GM19324 (cell line): ENCODE measurements around the gene QSER1.
"Not testable (repeated sequence)": the region's sequence is repeated elsewhere in the genome, so short reads cannot be mapped to it uniquely, and the experiment has no call there.

Experiments
- ATAC-seq: cut with Tn5 transposase; IDR thresholded peaks from one replicate; pipeline ENCODE4 v1.9.1; 2021; ENCODE audit warnings: mild to moderate bottlenecking, moderate library complexity; ENCODE audit not compliant: unreplicated experiment, low FRiP score

QSER1 gene

DNA sequence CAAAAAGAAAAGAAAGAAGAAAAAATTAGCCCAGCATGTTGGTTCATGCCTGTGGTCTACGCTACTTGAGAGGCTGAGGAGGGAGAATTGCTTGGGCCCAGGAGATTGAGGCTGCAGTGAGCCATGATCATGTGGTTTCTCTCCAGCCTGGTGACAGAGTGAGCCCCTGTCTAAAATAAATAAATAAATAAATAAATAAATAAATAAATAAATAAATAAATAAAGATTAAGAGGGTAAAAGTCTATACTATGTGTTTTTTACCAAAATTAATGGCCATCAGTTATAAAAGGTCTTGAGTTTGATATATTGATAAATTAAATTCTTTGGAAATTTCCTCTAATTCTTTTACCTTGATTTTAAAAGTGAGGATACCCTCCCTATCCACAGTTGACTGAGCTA, 97.9 kb downstream of the QSER1 start:
- ATAC-seq: no peak

DNA sequence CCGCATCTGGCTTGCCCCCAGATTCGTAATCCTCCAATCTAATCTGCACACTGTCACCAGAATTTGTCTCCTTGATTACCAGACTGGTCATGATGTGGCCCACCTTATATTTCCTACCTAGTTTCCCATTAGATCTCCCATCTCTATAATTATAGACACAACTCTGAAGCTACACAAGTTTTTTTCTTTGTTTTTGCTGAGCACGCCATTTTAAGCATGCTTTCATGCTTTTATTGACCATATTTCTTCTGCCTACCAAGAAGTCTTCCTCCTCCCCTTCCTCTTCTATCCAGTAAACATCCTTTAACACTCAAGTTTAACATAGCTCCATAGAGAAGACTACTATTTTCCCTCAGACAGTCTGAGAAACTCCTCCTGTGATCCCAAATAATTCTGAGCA, 98.8 kb downstream of the QSER1 start:
- ATAC-seq: no peak

DNA sequence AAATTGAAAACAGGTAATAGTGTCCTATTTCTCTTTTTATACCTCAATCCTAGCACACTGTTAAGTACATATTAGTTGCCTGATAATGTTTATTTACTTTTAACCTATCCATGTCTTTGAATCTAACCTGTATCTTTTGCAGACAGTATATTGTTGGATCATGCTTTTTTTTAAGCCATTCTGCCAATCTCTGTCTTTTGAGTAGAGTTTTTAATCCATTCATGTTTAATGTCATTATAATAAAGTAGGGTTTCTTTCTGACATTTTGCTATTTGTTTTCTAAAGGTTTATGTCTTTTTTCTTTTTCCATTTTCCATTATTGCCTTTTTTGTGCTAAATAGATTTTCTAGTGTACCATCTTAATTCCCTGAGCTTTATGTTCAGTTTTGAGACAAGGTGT, 99.3 kb downstream of the QSER1 start:
- ATAC-seq: no peak

DNA sequence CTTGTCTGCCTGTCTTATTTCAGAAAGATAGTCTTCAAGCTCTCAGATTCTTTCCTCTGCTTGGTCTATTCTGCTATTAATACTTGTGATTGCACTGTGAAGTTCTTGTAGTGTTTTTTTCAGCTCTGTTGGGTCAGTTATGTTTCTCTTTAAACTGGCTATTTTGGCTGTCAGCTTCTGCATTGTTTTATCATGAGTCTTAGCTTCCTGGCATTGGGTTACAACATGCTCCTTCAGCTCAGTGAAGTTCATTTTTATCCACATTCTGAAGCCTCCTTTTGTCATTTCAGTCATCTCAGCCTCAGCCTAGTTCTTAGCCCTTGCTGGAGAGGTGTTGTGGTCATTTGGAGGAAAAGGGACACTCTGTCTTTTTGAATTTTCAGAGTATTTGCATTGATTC, 107.6 kb downstream of the QSER1 start:
- no peak for ATAC-seq

DNA sequence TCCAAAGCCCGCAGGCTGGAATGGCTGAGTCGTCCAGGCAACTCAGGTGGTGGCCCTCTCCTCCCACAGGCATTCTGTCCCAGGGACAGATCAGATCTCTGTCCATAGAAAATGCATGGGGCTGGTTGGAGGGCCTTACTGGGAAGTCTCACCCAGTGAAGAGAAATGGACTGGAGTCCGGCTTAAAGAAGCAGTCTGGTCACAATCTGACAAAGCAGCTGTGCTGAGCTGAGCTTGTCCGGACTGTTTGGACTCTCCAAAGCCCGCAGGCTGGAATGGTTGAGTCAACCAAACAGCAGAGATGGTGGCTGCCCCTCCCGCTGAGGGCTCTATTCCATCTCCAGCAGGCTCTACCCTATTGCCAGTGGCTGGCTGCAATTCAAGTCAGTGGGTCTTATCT, 108.7 kb downstream of the QSER1 start:
- ATAC-seq: no peak

DNA sequence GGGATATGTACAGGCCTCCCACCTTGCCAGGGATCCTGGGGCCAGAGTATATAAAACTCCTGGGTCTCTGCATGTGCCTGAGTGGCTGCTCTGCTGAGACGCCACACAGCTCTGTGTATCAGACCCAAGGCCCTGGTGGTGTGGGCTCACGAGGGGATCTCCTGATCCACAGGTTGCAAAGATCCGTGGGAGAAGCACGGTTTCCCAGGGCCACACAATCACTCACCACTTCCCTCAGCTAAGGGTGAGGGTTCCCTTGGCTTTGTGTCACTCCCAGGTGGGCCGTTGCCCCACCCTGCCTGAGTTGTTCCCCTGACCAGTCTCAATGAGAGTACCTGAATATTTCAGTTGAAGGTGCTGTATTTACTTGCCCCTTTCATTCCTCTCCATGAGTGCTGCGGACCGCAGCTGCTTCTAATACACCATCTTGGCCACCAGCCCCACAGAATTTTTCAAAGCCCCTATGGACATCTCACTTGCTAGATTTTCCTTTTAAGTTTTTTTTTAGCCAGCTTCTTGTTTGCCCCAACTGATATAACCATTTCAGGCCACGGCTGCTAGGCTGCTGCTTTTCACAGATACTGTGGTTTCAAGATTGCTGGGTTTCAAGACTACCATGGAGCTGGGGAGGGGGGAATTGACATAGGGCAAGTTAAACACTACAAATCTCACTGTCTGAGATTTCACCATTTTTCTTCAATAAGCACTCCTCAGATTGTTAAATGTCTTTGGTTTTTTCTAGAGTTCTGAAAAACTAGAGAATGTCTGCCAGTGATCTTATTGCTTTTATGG, 109.3 kb downstream of the QSER1 start:
- ATAC-seq: no peak

DNA sequence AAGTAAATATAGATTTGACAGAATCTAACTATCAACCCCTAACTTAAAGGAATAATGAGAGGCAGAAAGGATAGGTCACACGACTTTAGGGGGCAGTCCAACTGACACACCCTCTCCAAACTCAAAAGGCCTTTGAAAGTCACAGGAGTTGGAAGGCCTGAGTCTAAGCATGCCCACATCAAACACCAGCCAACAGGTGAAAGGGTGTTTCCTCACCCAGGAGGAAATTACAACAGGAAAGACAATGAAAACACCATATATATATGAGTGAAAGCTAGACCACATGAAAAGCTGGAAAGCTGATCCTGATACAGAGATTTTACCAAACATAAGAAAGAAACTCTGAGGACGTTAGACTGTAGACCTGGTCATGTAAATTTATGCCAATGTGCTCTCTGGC, 112.6 kb downstream of the QSER1 start:
- ATAC-seq: no peak

DNA sequence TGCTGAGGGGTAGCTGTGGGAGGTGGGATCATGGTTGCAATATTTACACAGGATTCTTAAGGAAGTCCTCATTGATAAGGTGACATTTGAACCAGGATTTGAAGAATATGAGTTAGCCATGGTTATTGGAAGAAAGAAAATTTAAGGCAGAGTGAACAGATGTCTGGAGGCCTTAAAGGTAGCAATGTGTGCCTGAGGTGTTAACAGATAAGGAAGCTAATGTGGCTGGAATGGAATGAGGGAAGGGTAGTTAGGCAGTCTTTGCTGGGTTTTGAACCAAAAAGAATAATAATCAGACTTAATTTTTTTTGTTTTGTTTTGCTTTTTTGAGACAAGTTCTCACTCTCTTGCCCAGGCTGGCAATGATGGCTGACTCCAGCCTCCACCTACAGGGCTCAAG, 113.4 kb downstream of the QSER1 start:
- ATAC-seq: no peak

DNA sequence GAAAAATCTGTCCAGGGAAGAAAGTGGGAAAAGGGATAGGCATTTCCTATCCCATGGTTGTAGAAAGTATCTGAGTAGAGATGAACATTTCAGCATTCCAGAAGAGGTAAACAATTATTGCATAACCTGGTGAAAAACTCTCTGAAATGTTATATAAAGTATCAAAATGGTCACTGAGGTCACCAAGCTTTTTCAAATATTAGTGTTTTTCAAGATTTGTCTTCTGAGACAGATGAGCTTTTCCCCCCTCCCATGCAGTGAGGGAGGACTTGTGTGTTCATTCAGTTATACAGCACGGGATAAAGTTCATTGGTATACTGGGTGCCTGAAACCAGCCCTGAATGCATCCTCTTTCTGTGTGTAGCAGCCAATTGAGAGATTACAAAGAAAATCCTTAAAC, 121.1 kb downstream of the QSER1 start:
- ATAC-seq: no peak

DNA sequence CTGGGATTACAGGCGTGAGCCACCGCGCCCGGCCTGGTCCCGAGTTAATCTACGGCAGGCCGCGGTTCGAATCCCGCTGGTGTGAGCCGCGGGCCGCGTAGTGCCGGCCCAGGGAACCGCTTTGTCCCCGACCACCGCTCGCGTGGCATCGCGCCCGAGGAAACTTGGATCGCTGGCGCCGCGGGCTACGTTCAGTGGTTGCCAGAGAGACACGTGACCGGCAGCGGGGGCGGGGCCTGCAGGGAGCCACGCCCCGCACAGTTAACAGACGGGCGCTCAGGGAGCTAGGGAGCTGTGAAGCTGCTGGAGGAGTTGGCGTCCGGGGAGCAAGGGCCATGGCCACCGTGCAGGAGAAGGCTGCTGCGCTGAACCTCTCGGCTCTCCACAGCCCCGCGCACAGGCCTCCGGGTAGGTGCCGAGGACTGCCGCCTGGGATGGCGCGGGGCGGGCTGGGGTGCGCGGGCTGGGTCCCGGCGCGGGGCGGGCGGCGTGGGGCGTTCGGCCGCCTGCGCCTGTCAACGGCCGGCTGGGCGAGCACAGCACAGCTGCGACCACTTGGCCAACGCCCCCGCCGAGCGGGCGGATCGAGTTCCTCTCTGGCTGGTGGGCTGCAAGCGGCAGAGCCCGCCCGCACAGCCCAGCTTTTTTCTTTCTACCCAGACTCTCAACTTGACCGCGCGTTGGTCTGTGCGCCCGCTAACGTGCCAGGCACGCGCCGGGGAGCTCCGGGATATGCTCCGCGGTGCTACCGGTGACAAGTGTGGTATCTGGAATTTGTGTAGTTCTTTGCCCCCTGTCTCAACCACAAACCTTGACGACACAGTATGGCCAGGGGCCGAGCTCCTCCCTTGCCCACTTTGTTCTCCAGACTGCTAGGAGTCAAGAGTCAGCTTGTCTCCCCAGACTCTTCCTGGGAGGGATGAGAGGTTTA, 123.3 kb downstream of the QSER1 start, which contains the start of gene DEPDC7:
DEPDC7 (plus strand) TSS at position 258 of the 931 bp plus-strand sequence; CDS start at position 336, 78 bp downstream.
- peak; percentile 72 for ATAC-seq

DNA sequence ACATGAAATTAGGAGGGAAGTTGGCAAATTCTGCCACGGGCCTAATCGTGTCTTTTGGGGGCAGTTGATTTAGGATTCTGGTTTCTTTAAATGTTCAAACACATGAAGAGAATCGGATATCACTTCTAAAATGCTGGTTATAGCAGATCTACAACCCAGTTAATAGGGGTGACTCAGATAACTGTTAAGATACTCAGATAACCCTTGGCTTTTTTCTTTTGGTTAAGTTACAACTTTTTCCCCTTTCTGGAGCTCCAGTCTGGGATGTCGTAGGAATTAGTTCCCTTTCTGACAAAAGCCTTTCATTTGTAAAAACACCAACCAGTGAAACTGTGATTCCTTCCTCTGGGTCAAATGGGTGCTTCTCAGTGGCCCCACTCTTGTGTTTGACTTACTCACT, 124.0 kb downstream of the QSER1 start:
- ATAC-seq: no peak

DNA sequence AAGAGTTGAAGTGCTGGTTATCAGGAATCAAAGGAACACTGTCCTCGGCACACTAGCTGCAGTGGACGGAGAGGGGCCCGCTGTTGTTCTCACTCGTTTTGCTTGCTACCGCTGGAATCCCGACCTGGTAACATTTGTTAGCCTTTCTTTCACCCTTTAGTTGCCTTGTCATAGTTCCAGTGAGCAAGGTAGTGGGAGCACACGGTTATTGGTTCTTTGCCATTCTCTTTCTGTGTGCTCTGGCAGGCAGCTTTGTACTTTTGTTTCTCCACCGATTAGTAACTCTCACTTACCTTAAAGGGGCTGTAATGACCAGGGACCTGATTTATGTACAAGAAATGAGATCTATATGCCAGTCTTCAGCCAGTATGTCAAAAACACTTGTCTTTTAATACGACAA, 124.9 kb downstream of the QSER1 start:
- no peak for ATAC-seq

DNA sequence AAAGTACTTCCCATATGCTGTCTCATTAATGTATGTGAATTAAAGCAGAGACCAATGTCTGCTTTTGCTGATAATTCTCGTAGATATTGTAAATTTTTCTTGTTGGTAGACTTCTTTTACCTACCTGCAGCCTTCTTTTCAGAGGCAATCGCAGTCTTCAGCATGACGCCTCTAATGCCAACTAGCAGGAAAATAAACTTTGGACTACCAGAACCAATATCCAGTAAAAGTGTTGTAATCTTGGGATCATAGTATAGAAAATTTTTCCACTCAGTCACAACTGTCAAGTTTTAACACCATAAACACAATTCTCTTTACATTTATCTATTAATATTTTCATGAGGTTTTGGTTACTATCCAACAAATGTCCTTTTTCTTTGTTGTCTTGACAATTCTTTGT, 125.4 kb downstream of the QSER1 start:
- no peak for ATAC-seq

DNA sequence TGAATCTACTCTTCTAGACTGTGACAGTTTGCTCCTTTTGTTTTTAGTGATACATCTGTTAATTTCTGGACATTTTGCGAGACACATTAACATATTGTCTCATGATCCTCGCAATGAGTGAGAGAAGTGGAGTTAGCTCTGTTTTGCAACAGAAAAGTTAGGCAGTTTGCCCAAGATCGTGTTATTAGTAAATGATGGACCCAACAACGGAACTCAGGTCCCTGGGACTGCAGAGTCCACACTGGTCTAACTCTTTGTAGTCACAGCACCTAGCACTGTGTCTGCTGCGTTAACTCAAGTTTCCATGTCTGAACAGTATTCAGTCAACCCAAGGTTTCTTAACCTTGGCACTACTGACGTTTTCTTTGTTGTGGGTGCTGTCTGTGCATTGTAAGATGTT, 126.2 kb downstream of the QSER1 start:
- ATAC-seq: no peak

DNA sequence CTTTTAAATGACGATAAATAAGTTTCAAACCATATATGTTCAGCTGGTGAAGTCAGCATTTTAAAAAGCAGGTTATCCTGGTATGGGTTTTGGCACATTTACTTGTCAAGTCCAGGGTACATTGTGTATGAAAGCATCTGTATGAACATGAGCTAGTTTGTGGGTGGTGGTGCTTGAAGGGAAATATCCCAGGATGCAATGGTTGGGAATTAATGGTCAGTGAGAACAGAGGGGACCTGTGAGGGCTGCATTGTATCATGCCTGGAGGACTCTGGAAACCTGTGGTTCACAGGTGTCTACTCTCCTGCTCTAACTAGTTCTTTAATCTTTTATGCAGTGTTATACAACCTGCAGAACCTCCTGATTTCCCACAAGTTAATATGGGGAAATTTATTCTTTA, 128.9 kb downstream of the QSER1 start:
- ATAC-seq: no peak

DNA sequence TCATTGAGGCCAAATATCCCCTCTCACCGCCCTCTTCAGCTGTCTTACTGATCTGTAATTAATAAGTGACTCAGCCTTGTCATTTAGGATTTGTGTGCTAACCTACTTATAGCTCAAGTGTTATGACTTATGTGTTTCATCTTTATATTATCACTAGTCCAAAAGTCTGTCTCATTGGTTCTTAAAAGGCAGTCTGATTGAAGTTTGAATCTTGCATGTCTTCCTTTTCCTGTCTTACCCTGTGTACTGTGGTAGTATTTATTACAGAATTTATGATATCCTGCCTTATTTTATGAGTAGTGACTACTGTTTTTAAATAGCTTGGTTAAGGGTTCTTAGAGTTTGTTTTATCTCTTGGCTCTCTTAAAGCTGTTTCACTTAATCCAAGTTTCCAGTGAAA, 129.3 kb downstream of the QSER1 start:
- ATAC-seq: no peak

DNA sequence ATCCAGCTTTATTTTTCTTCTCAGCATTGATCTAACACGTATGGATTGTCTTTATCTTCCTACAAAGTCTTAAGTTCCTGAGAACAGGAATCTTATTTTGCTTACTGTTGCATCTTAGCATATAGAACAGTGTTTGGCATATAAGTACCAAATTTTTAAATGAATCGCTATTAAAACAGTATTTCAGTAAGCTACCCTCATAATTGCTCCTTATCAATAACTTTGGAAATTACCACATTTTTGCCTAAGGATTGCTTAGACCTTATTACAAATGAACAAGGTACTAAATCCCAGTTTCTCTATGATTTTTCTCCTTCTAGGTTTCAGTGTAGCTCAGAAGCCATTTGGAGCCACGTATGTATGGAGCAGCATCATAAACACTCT, 132.7 kb downstream of the QSER1 start:
- no peak for ATAC-seq

DNA sequence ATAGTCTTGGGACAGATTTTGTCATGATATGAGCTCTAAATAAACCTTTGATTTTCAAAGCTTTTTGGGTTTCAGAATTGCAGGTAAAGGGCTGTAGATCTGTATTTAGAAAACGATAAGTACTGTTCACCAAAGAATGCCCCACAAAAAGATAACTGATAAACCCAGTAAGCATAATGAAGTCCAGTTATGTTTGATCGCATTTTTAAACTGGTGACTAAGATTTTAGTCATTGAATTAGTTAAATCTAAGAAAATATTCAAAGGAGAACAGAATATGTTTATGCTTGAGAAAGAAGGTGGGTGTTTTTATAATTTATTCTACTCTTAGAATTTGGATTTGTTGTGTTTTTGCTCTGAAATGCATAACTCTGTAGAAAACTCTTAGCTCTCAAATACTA, 134.6 kb downstream of the QSER1 start:
- no peak for ATAC-seq

DNA sequence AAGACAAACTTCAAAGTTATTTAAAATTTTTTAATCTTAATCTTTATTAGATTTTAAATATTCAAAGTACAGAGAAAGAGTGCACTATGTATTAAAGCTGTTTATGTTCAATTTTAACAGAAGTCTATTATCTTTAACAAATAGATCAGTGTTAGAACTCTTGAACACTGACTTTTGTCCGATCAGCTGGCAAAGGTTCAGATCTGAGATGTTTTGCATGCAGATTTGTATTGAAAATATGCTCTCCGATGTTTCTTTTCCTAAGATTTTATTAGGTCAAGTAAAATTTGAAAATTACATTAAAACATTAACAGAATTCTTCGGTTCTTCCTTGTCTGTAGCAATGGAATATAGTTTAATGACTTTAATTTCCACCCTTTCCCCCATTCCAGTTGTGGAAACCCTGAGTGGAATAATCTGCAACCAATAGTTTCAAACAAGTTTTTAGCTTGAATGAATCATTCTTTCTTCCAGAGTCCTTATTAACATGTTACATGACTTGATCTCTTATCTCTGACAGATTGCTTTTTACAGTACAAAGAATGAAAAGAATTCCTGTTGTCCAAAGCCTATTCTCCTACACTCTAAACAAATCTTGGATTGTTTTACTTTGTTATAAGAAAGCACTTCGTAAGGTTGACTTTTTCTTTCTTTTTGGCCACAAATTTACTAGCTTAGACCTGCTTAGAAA, 135.4 kb downstream of the QSER1 start:
- ATAC-seq: no peak

DNA sequence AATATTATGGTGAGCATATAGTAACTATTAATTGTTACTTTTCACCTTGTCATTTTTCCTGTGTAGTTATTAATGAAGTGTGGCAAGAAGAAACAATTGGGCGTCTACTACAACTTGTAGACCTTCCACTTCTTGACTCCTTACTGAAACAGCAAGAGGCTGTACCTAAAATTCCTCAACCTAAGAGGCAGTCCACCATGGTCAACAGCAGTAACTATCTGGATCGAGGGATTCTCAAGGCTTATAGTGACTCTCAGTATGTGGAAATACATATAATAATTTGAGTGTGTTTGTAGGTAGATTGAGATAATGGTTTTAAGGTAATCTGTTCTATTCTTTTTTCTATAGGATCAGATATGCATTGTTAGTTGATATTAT, 135.9 kb downstream of the QSER1 start:
- ATAC-seq: no peak

DNA sequence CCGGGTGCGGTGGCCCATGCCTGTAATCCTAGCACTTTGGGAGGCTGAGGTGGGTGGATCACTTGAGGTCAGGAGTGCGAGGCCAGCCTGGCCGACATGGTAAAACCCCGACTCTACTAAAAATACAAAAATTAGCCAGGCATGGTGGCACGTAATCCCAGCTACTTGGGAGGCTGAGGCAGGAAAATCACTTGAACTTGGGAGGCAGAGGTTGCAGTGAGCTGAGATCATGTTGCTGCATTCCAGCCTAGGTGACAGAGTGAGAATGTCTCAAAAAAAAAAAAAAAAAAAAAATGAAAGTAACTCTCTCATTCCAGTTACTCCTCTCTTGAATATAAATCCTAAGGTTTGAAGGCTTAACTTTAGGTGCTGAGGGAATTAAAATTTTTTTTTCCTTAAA, 136.6 kb downstream of the QSER1 start:
- ATAC-seq: not testable (repeated sequence)
